H1 (cell line): Measurements from ENCODE around the gene CCDC144A. TPM values are rescaled to one million over a fixed set of nuclear protein-coding genes. Genes with fewer than 3 reads are reported as not detected.
"Not testable (repeated sequence)": the region's sequence is repeated elsewhere in the genome, so short reads cannot be mapped to it uniquely, and the experiment has no call there.

Source experiments
- CTCF ChIA-PET: fragments of 300-600 bp; sonication (Branson Sonifier 250); formaldehyde crosslinking; loops from one replicate; lab custom pipeline; 2021; ENCODE audit not compliant: partially characterized antibody; lab: Charles Lee
- POLR2A ChIA-PET: fragments of 300-600 bp; sonication (Branson Sonifier 250); formaldehyde crosslinking; loops from one replicate; lab custom pipeline; 2021; ENCODE audit warnings: inconsistent platforms; ENCODE audit not compliant: partially characterized antibody; lab: Charles Lee
- DNase-seq, 2 experiments: peaks; one replicate each; pipeline versions ENCODE4 v3.0.0 to v3.0.0-alpha.2; 2010 to 2022; ENCODE audit warnings: low spot score in 2 of 2, low read depth in 1 of 2, mixed read lengths in 1 of 2
- FAIRE-seq: peaks from 2 replicates; lab custom pipeline; 2011; peaks lifted over from hg19 to GRCh38; lab: Jason Lieb, UNC
- H2AFZ ChIP-seq: 2 replicates; pipeline ENCODE4 v1.8.1; 2012; ENCODE audit warnings: low read length, inconsistent platforms
- H2AK5ac ChIP-seq: 2 replicates; pipeline ENCODE4 v1.6.1; 2013; ENCODE audit warnings: low read depth, low read length
- H2BK120ac ChIP-seq: replicated peaks from 2 replicates; pipeline ENCODE3; 2013; ENCODE audit warnings: low read depth, low read length, inconsistent platforms
- H2BK12ac ChIP-seq: 2 replicates; pipeline ENCODE4 v1.6.1; 2013; ENCODE audit warnings: low read depth, low read length
- H2BK15ac ChIP-seq: 2 replicates; pipeline ENCODE4 v1.6.1; 2013; ENCODE audit warnings: low read length
- H2BK20ac ChIP-seq: 2 replicates; pipeline ENCODE4 v1.6.1; 2013; ENCODE audit warnings: low read length
- H2BK5ac ChIP-seq: 2 replicates; pipeline ENCODE4 v1.6.1; 2013; ENCODE audit warnings: low read depth, low read length
- H3K14ac ChIP-seq: 2 replicates; pipeline ENCODE4 v1.6.1; 2013; ENCODE audit warnings: inconsistent platforms; ENCODE audit not compliant: insufficient read length
- H3K18ac ChIP-seq: 2 replicates; pipeline ENCODE4 v1.6.1; 2013; ENCODE audit warnings: low read length; ENCODE audit errors: extremely low read depth
- H3K23ac ChIP-seq: 2 replicates; pipeline ENCODE4 v1.6.1; 2013; ENCODE audit warnings: inconsistent platforms; ENCODE audit not compliant: insufficient read length
- H3K23me2 ChIP-seq: 2 replicates; pipeline ENCODE4 v1.6.1; 2013; ENCODE audit warnings: low read depth, low read length
- H3K27ac ChIP-seq: 2 replicates; pipeline ENCODE4 v1.6.1; 2011; ENCODE audit warnings: low read depth, low read length, inconsistent platforms
- H3K27me3 ChIP-seq, 4 experiments: replicated peaks in 1 of 4; 1 replicate in 1 of 4; 2 replicates in 3 of 4; pipeline versions ENCODE4 v1.6.1 to v1.8.1; 2011 to 2013; ENCODE audit warnings: low read length in 3 of 4, mild to moderate bottlenecking in 3 of 4, inconsistent platforms in 2 of 4, mixed read lengths in 2 of 4, moderate library complexity in 1 of 4; ENCODE audit not compliant: control insufficient read depth in 3 of 4, insufficient read depth in 3 of 4; ENCODE audit errors: extremely low read depth in 1 of 4
- H3K36me3 ChIP-seq, 4 experiments: 2 replicates each; pipeline versions ENCODE4 v1.6.1 to v1.8.1; 2011 to 2013; ENCODE audit warnings: mild to moderate bottlenecking in 4 of 4, low read length in 3 of 4, moderate library complexity in 2 of 4, control low read depth in 1 of 4, inconsistent platforms in 1 of 4; ENCODE audit not compliant: insufficient read depth in 4 of 4, control insufficient read depth in 2 of 4
- H3K4ac ChIP-seq: replicated peaks from 2 replicates; pipeline ENCODE3; 2013; ENCODE audit warnings: low read length, low read depth, mixed read lengths, inconsistent platforms; ENCODE audit not compliant: insufficient read length
- H3K4me1 ChIP-seq, 4 experiments: replicated peaks in 1 of 4; 1 replicate in 1 of 4; 2 replicates in 3 of 4; pipeline versions ENCODE4 v1.6.1 to v1.8.1; 2011 to 2013; ENCODE audit warnings: low read length in 3 of 4, inconsistent platforms in 2 of 4, mixed read lengths in 1 of 4; ENCODE audit not compliant: insufficient read depth in 4 of 4, control insufficient read depth in 3 of 4
- H3K4me2 ChIP-seq, 2 experiments: 2 replicates each; pipeline versions ENCODE4 v1.6.1 to v1.8.1; 2011 to 2013; ENCODE audit warnings: low read depth in 2 of 2, low read length in 2 of 2, control low read depth in 1 of 2, inconsistent platforms in 1 of 2, mild to moderate bottlenecking in 1 of 2; ENCODE audit not compliant: insufficient read depth in 1 of 2
- H3K4me3 ChIP-seq, 4 experiments: fragments of 200-600, 300-600 bp in 1 of 4; sonication (generic), shearing (Covaris generic), sonication (Bioruptor Twin) in 1 of 4; 2 replicates each; pipeline versions ENCODE4 v1.5.1 to v1.8.1; 2011 to 2016; ENCODE audit warnings: low read length in 4 of 4, low read depth in 3 of 4, control low read depth in 2 of 4, inconsistent platforms in 2 of 4, mild to moderate bottlenecking in 2 of 4, mixed read lengths in 1 of 4, moderate library complexity in 1 of 4; ENCODE audit not compliant: insufficient read depth in 2 of 4; ENCODE audit errors: extremely low read depth in 1 of 4
- H3K56ac ChIP-seq: replicated peaks from 2 replicates; pipeline ENCODE3; 2013; ENCODE audit warnings: low read depth, mild to moderate bottlenecking, mixed read lengths, low read length, inconsistent platforms; ENCODE audit not compliant: insufficient read length
- H3K79me1 ChIP-seq: 2 replicates; pipeline ENCODE4 v1.6.1; 2013; ENCODE audit warnings: low read depth, low read length, control low read depth
- H3K79me2 ChIP-seq, 2 experiments: 2 replicates each; pipeline versions ENCODE4 v1.6.1 to v1.8.1; 2012 to 2013; ENCODE audit warnings: low read length in 2 of 2, mild to moderate bottlenecking in 2 of 2, inconsistent platforms in 1 of 2; ENCODE audit not compliant: insufficient read depth in 2 of 2, control insufficient read depth in 1 of 2
- H3K9ac ChIP-seq, 4 experiments: replicated peaks in 1 of 4; 1 replicate in 1 of 4; 2 replicates in 3 of 4; pipeline versions ENCODE4 v1.6.1 to v1.8.1; 2011 to 2013; ENCODE audit warnings: low read depth in 3 of 4, low read length in 3 of 4, control low read depth in 2 of 4, mild to moderate bottlenecking in 2 of 4, moderate library complexity in 2 of 4, inconsistent platforms in 1 of 4; ENCODE audit errors: extremely low read depth in 1 of 4
- H3K9me3 ChIP-seq, 2 experiments: 2 replicates each; pipeline versions ENCODE4 v1.6.1 to v1.8.1; 2012 to 2013; ENCODE audit warnings: mild to moderate bottlenecking in 2 of 2, moderate library complexity in 2 of 2, control low read depth in 1 of 2, inconsistent platforms in 1 of 2, low read depth in 1 of 2, low read length in 1 of 2, mixed read lengths in 1 of 2; ENCODE audit not compliant: insufficient read depth in 2 of 2
- H4K20me1 ChIP-seq, 2 experiments: replicated peaks in 1 of 2; 2 replicates each; pipeline versions ENCODE3 to v1.8.1; 2011 to 2013; ENCODE audit warnings: inconsistent platforms in 2 of 2, low read length in 2 of 2, mild to moderate bottlenecking in 1 of 2; ENCODE audit not compliant: insufficient read depth in 2 of 2, control insufficient read depth in 1 of 2
- H4K5ac ChIP-seq: 2 replicates; pipeline ENCODE4 v1.6.1; 2013; ENCODE audit warnings: low read length, low read depth, mixed read lengths, inconsistent platforms; ENCODE audit not compliant: insufficient read length
- H4K8ac ChIP-seq: 2 replicates; pipeline ENCODE4 v1.8.0; 2013; ENCODE audit warnings: mild to moderate bottlenecking, moderate library complexity, low read length, inconsistent platforms; ENCODE audit not compliant: insufficient read depth; ENCODE audit errors: extremely low read depth
- H4K91ac ChIP-seq: replicated peaks from 2 replicates; pipeline ENCODE3; 2013; ENCODE audit warnings: low read length, mixed read lengths, inconsistent platforms; ENCODE audit not compliant: insufficient read length
- RXRA ChIP-seq: IDR thresholded peaks from 2 replicates; pipeline ENCODE4 v1.6.1; 2011; ENCODE audit warnings: low read depth, mild to moderate bottlenecking, low read length, moderate library complexity; ENCODE audit not compliant: insufficient read depth
- WGBS, 2 experiments: shearing (Covaris generic) in 1 of 2; methylation state at CpG; one replicate each; pipeline versions ENCODE4 v1.1.6 to v1.1.7; 2013 to 2015; ENCODE audit warnings: low lambda C conversion rate in 2 of 2, mixed read lengths in 2 of 2, inconsistent platforms in 1 of 2, low coverage in 1 of 2, missing lambda C conversion rate in 1 of 2; ENCODE audit not compliant: insufficient replicate concordance in 2 of 2, insufficient coverage in 1 of 2, insufficient read length in 1 of 2; ENCODE audit errors: extremely low coverage in 1 of 2, missing lambda C conversion rate in 1 of 2; 5-methylcytosine and 5-hydroxymethylcytosine counted together
- polyA plus RNA-seq, 7 experiments: library from polyadenylated mRNA; depleted of rRNA in 3 of 7; stranded (reverse) in 5 of 7; unstranded in 2 of 7; fragments of >200 nt in 5 of 7; fragments of 200-250 nt in 2 of 7; gene quantifications; 1 replicate in 5 of 7; 2 replicates in 1 of 7; 4 replicates in 1 of 7; pipeline versions ENCODE4 v1.2.1 to v1.2.3, GENCODE V29; 2011 to 2013; ENCODE audit warnings: missing spikeins in 2 of 7, mixed read lengths in 2 of 7
- total RNA-seq: library from RNA; stranded (reverse); fragmentation: NEBNext Ultra II Directional; extraction: Animal tissue kit (Norgen Biotek cat#: 25700); gene quantifications from 2 replicates; pipeline ENCODE4 v1.2.1, GENCODE V29; 2021

CCDC144A gene
- total and polyA plus RNA-seq, 2 of the 8 experiments (the other 6 are each of a cell fraction or from before 2014, with no cell fraction given): 0.35 to 1.7 TPM

DNA sequence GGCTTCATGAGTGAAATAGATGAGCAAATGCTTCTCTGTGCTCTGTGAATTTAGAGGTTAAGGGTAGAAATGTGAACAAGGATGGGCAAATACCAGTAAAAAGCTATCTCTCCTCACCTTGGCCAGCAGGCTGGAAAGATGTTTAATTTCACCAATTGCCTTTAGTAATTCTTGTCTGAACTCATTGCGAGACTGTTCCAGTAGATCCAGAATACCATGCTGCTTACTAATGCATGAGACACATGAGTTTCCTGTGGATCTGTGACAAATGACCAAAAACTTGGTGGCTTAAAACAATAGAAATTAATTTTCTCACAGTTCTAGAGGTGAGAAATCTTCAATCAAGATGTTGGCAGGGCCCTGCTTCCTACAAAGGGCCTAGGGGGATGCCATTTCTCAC is 27.1 kb upstream of the CCDC144A start:
- Histone ChIP-seq H3K23me2 (no peaks in the 10 kb centered on the region; the same call in 1 of the 2 replicates), H3K56ac (no peak overlapping the region), H2AFZ (no peak overlapping the region), H2AK5ac (no peak overlapping the region), H4K91ac (no peak overlapping the region), H2BK20ac (no peak overlapping the region), H3K18ac (no peak overlapping the region), H2BK120ac (no peak overlapping the region), H3K4ac (no peak overlapping the region), H4K5ac (no peak overlapping the region), H3K36me3 (no peaks in the 10 kb centered on the region), H3K9me3 (no peaks in the 10 kb centered on the region), H3K4me1 (no peaks in the 10 kb centered on the region; a peak in 1 of 7 replicates), H3K79me1 (no peaks in the 10 kb centered on the region; the same call in 1 of the 2 replicates), H2BK5ac (no peak overlapping the region), H3K9ac (no peak overlapping the region), H4K8ac (no peak overlapping the region; the same call in 1 of the 2 replicates), H2BK15ac (no peak overlapping the region), H3K27ac (no peak overlapping the region), H3K79me2 (no peaks in the 10 kb centered on the region), H3K14ac (no peak overlapping the region), H2BK12ac (no peak overlapping the region), H3K4me3 (no peak overlapping the region), H4K20me1 (no peaks in the 10 kb centered on the region), H3K27me3 (peaks cover 0 to 3% (median 0%) of the 10 kb centered on the region in 4 experiments; a peak in 1 of 7 replicates), H3K4me2 (no peak overlapping the region), H3K23ac (no peak overlapping the region)
- DNase-seq: no peak
- POLR2A ChIA-PET: no interaction called here
- CTCF ChIA-PET: interaction anchor here (0.8 kb wide), 1 partner anchor 11 kb away, joined by 3 read pairs; no protein-coding TSS in a partner anchor
- TF ChIP-seq RXRA: no peak
- WGBS, 2 experiments: 81% methylated on average over 1 of the region's 1 CpG; no CpG with 5 or more reads in 1 of the 2 experiments
- no peak for FAIRE-seq

DNA sequence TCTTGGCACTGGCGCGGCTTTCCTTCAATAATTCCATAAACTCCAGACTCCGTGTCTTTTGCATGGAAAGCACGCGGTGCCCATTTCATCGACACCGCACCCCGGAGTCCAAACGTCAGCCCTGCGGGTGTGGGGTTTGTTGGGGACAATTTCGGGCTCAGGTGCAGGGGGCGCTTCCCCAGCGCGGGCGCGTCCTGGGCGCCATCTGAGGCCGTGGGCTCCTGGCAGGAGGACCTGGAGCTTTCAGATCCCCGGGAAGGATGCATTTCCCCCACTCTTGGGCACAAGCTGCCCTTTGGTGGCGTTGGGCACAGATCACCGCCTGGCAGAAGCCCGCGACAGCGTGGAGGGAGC is 23.5 kb upstream of the CCDC144A start:
- H2BK5ac ChIP-seq, H4K91ac ChIP-seq, H3K27ac ChIP-seq, H3K56ac ChIP-seq, H3K36me3 ChIP-seq, H2BK12ac ChIP-seq, H2BK120ac ChIP-seq, CTCF ChIA-PET, H4K8ac ChIP-seq, H4K5ac ChIP-seq, H3K23ac ChIP-seq, H3K14ac ChIP-seq, H3K4ac ChIP-seq, H2BK15ac ChIP-seq, H2BK20ac ChIP-seq, FAIRE-seq, H3K27me3 ChIP-seq, DNase-seq, H2AK5ac ChIP-seq, H3K79me2 ChIP-seq, H3K4me1 ChIP-seq, H3K9me3 ChIP-seq, H3K79me1 ChIP-seq, H3K23me2 ChIP-seq, H2AFZ ChIP-seq, H3K9ac ChIP-seq, H4K20me1 ChIP-seq: not testable (repeated sequence)
- H3K4me3 ChIP-seq: peak overlapping the region in 2 of 4 experiments; percentile 36 to 53; a peak in 5 of 8 replicates
- POLR2A ChIA-PET: interaction anchor here (1.1 to 1.3 kb wide), 2 partner anchors 9 kb away, joined by 3 read pairs; no protein-coding TSS in a partner anchor
- H3K4me2 ChIP-seq: peak overlapping the region; percentile 50 to 56
- WGBS, 2 experiments: 70% methylated on average over 23 of the region's 24 CpGs; no CpG with 5 or more reads in 1 of the 2 experiments
- peak overlapping the region; percentile 71 for H3K18ac ChIP-seq
